ENCODE data around the gene KCTD19.
"Not testable (repeated sequence)": the region's sequence is repeated elsewhere in the genome, so short reads cannot be mapped to it uniquely, and the experiment has no call there.

Gene KCTD19

DNA sequence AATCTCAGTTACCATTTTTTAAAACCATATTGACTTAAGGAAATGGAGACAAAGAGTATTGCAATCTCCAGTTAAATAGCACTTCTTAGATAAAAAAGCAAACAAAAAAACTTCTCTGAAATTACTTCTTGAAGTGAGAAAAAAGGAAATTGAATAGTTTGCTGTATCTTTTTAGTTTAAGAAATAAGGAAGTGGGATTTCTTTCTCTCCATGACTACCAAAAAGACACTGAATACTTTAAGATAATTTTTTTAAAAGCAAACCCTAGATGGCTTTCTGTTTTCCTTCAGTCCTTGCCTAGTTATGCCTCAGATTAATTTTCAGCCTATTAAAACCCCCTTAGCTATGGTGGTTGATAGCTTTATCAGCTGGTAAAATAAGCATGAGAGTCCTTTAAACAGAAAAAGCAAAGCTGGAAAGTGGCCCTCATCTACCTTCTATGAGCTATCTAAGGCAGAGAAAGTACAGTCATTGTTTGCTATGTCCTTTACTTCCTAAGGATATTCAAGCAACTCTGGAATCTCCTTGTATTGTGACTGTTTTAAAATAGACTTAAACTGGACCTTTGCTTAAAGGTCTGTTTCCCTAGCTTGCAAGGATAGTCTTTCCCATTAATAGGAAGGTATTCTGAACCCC is 38.2 kb upstream of the KCTD19 start:
- Histone ChIP-seq H3K4me1 (ENCODE audit: control insufficient read depth in 1 of 2, insufficient read depth in 2 of 2, low read length in 2 of 2) (no peaks in the 10 kb centered on the region), H3K79me1 (ENCODE audit: low read length) (no peaks in the 10 kb centered on the region), H3K27me3 (ENCODE audit: insufficient read depth, low read length) (no peaks in the 10 kb centered on the region), H3K4me3 (ENCODE audit: low read depth, low read length) (no peak overlapping the region), H2BK120ac (ENCODE audit: insufficient read depth, low read length, poor library complexity) (no peak overlapping the region), H3K23ac (ENCODE audit: low read length) (no peak overlapping the region), H2BK5ac (ENCODE audit: low read depth, low read length, poor library complexity) (no peak overlapping the region), H2BK12ac (ENCODE audit: low read length) (no peak overlapping the region), H3K36me3 (ENCODE audit: control insufficient read depth in 1 of 2, insufficient read depth in 2 of 2, low read length in 2 of 2) (no peaks in the 10 kb centered on the region), H3K79me2 (ENCODE audit: control insufficient read depth, insufficient read depth, low read length, poor library complexity) (no peaks in the 10 kb centered on the region), H3K4ac (ENCODE audit: low read depth, low read length) (no peak overlapping the region), H2AK5ac (ENCODE audit: low read length) (no peak overlapping the region), H3K4me2 (ENCODE audit: low read length) (no peak overlapping the region), H4K91ac (ENCODE audit: low read depth, low read length) (no peak overlapping the region), H4K12ac (ENCODE audit: low read depth, low read length) (no peak overlapping the region), H3K9me3 (ENCODE audit: insufficient read depth, low read depth, low read length) (no peaks in the 10 kb centered on the region), H3K27ac (ENCODE audit: low read depth, low read length) (no peak overlapping the region), H3K9ac (ENCODE audit: low read length) (no peak overlapping the region), H4K8ac (ENCODE audit: low read depth, low read length) (no peak overlapping the region), H3K18ac (ENCODE audit: low read length) (no peak overlapping the region), H3K14ac (ENCODE audit: low read length) (no peak overlapping the region), H2AFZ (ENCODE audit: insufficient read depth, low read length, poor library complexity) (no peak overlapping the region)
- DNase-seq = no peak

DNA sequence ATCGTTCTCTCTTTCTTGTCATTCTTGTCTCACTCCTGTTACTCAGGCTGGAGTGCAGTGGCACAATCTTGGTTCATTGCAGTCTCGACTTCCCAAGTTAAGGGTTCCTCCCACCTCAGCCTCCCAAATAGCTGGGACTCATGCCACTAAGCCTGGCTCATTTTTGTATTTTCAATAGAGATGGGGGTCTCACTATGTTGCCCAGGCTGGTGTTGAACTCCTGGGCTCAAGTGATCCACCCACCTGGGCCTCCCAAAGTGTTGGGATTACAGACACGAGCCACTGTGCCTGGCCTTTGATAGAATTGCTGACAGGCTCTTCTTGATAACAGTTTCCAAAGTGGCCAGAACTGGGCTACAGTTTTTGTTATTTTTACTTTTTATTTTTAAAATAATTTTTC is 34.5 kb upstream of the KCTD19 start:
- Histone ChIP-seq H3K4ac (ENCODE audit: low read depth, low read length) (no peak overlapping the region), H3K27ac (ENCODE audit: low read depth, low read length) (no peak overlapping the region), H4K91ac (ENCODE audit: low read depth, low read length) (no peak overlapping the region), H4K12ac (ENCODE audit: low read depth, low read length) (no peak overlapping the region), H4K8ac (ENCODE audit: low read depth, low read length) (no peak overlapping the region), H2BK120ac (ENCODE audit: insufficient read depth, low read length, poor library complexity) (no peak overlapping the region), H3K79me2 (ENCODE audit: control insufficient read depth, insufficient read depth, low read length, poor library complexity) (no peaks in the 10 kb centered on the region), H3K4me3 (ENCODE audit: low read depth, low read length) (no peak overlapping the region), H3K9ac (ENCODE audit: low read length) (no peak overlapping the region), H3K18ac (ENCODE audit: low read length) (no peak overlapping the region), H3K27me3 (ENCODE audit: insufficient read depth, low read length) (no peaks in the 10 kb centered on the region), H3K23ac (ENCODE audit: low read length) (no peak overlapping the region), H2AK5ac (ENCODE audit: low read length) (no peak overlapping the region), H2BK12ac (ENCODE audit: low read length) (no peak overlapping the region), H3K4me1 (ENCODE audit: control insufficient read depth in 1 of 2, insufficient read depth in 2 of 2, low read length in 2 of 2) (no peaks in the 10 kb centered on the region), H3K36me3 (ENCODE audit: control insufficient read depth in 1 of 2, insufficient read depth in 2 of 2, low read length in 2 of 2) (no peaks in the 10 kb centered on the region), H2BK5ac (ENCODE audit: low read depth, low read length, poor library complexity) (no peak overlapping the region), H2AFZ (ENCODE audit: insufficient read depth, low read length, poor library complexity) (no peak overlapping the region), H3K9me3 (ENCODE audit: insufficient read depth, low read depth, low read length) (no peaks in the 10 kb centered on the region), H3K79me1 (ENCODE audit: low read length) (no peaks in the 10 kb centered on the region), H3K4me2 (ENCODE audit: low read length) (no peak overlapping the region), H3K14ac (ENCODE audit: low read length) (no peak overlapping the region)
- WGBS (ENCODE audit: extremely low coverage, insufficient coverage, insufficient read length) = no CpG with 5 or more reads among the region's 3 CpGs
- no peak for DNase-seq

DNA sequence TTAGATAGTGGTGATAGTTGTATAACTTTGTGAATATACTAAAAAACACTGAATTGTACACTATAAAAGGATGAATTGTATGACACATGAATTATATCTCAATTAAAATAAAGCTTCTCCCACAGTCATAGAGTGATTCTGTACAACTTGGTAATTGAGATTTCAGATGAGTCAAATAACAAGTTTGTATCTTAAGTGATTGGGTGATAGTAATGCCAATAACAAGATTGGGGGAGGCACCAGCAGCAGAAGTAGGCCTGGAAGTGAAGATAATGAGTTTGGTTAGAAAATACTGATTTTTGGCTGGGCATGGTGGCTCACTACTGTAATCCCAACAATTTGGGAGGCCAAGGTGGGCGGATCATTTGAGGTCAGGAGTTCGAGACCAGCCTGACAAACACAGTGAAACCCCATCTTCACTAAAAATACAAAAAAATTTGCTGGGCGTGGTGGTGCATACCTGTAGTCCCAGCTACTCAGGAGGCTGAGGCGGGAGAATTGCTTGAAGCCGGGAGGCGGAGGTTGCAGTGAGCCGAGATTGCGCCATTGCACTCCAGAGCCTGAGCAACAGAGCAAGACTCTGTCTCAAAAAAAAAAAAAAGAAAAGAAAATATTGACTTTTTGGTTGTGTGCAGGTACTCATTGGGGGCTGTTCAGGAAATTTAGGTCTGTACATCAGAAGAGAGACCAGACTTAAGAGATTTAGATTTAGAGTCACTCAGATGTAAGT is 33.2 kb upstream of the KCTD19 start:
- not testable (repeated sequence) for H4K8ac ChIP-seq (ENCODE audit: low read depth, low read length); H3K4me3 ChIP-seq (ENCODE audit: low read depth, low read length); H3K18ac ChIP-seq (ENCODE audit: low read length); H3K27ac ChIP-seq (ENCODE audit: low read depth, low read length); H2BK5ac ChIP-seq (ENCODE audit: low read depth, low read length, poor library complexity); H3K4me2 ChIP-seq (ENCODE audit: low read length); H3K27me3 ChIP-seq (ENCODE audit: insufficient read depth, low read length); H3K36me3 ChIP-seq (ENCODE audit: control insufficient read depth in 1 of 2, insufficient read depth in 2 of 2, low read length in 2 of 2); H3K23ac ChIP-seq (ENCODE audit: low read length); H3K4ac ChIP-seq (ENCODE audit: low read depth, low read length); H3K4me1 ChIP-seq (ENCODE audit: control insufficient read depth in 1 of 2, insufficient read depth in 2 of 2, low read length in 2 of 2); H3K79me1 ChIP-seq (ENCODE audit: low read length); H2BK120ac ChIP-seq (ENCODE audit: insufficient read depth, low read length, poor library complexity); H3K9ac ChIP-seq (ENCODE audit: low read length); DNase-seq; H2AFZ ChIP-seq (ENCODE audit: insufficient read depth, low read length, poor library complexity); H3K79me2 ChIP-seq (ENCODE audit: control insufficient read depth, insufficient read depth, low read length, poor library complexity); H3K9me3 ChIP-seq (ENCODE audit: insufficient read depth, low read depth, low read length); H3K14ac ChIP-seq (ENCODE audit: low read length); H2AK5ac ChIP-seq (ENCODE audit: low read length); H4K12ac ChIP-seq (ENCODE audit: low read depth, low read length); H2BK12ac ChIP-seq (ENCODE audit: low read length); H4K91ac ChIP-seq (ENCODE audit: low read depth, low read length)
- no CpG with 5 or more reads among the region's 8 CpGs for WGBS (ENCODE audit: extremely low coverage, insufficient coverage, insufficient read length)

DNA sequence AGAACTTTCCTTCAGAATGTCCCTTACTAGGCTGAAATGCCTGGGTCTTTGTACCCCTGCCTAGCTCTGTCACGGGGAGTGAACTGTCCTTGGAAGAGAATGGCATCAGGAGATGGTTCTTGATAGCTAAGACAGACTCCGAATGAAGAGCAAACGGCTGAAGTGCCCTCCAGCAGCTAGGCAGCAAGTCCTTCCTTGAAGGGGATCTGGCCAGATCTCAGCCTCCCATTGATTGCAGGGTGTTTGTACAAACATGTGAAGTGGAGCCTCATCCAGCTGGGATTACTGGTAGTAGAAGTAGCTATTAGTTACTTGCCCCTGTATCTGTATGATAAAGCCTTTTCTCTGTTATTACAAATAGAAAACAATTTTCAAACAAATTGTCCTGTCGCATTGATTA is 31.0 kb upstream of the KCTD19 start:
- no peaks in the 10 kb centered on the region for H3K79me2 ChIP-seq (ENCODE audit: control insufficient read depth, insufficient read depth, low read length, poor library complexity)
- H2AFZ ChIP-seq (ENCODE audit: insufficient read depth, low read length, poor library complexity) = no peak overlapping the region
- no peak overlapping the region for H2BK12ac ChIP-seq (ENCODE audit: low read length)
- H3K4ac ChIP-seq (ENCODE audit: low read depth, low read length) = no peak overlapping the region
- H3K4me2 ChIP-seq (ENCODE audit: low read length) = no peak overlapping the region
- H3K27me3 ChIP-seq (ENCODE audit: insufficient read depth, low read length) = no peaks in the 10 kb centered on the region
- H4K8ac ChIP-seq (ENCODE audit: low read depth, low read length) = no peak overlapping the region
- no peaks in the 10 kb centered on the region for H3K36me3 ChIP-seq (ENCODE audit: control insufficient read depth in 1 of 2, insufficient read depth in 2 of 2, low read length in 2 of 2)
- WGBS (ENCODE audit: extremely low coverage, insufficient coverage, insufficient read length) = no CpG with 5 or more reads among the region's 4 CpGs
- H3K23ac ChIP-seq (ENCODE audit: low read length) = no peak overlapping the region
- no peak for DNase-seq
- H2AK5ac ChIP-seq (ENCODE audit: low read length) = no peak overlapping the region
- H3K4me1 ChIP-seq (ENCODE audit: control insufficient read depth in 1 of 2, insufficient read depth in 2 of 2, low read length in 2 of 2) = no peaks in the 10 kb centered on the region
- no peak overlapping the region for H3K9ac ChIP-seq (ENCODE audit: low read length)
- no peaks in the 10 kb centered on the region for H3K9me3 ChIP-seq (ENCODE audit: insufficient read depth, low read depth, low read length)
- no peak overlapping the region for H4K12ac ChIP-seq (ENCODE audit: low read depth, low read length)
- no peak overlapping the region for H3K14ac ChIP-seq (ENCODE audit: low read length)
- H3K4me3 ChIP-seq (ENCODE audit: low read depth, low read length) = no peak overlapping the region
- H3K27ac ChIP-seq (ENCODE audit: low read depth, low read length) = no peak overlapping the region
- no peak overlapping the region for H2BK120ac ChIP-seq (ENCODE audit: insufficient read depth, low read length, poor library complexity)
- H3K79me1 ChIP-seq (ENCODE audit: low read length) = no peaks in the 10 kb centered on the region
- H3K18ac ChIP-seq (ENCODE audit: low read length) = no peak overlapping the region
- no peak overlapping the region for H4K91ac ChIP-seq (ENCODE audit: low read depth, low read length)
- no peak overlapping the region for H2BK5ac ChIP-seq (ENCODE audit: low read depth, low read length, poor library complexity)
